ENCODE measurements around the gene SEC14L5.
"Not testable (repeated sequence)": the region's sequence is repeated elsewhere in the genome, so short reads cannot be mapped to it uniquely, and the experiment has no call there.

SEC14L5 gene

DNA sequence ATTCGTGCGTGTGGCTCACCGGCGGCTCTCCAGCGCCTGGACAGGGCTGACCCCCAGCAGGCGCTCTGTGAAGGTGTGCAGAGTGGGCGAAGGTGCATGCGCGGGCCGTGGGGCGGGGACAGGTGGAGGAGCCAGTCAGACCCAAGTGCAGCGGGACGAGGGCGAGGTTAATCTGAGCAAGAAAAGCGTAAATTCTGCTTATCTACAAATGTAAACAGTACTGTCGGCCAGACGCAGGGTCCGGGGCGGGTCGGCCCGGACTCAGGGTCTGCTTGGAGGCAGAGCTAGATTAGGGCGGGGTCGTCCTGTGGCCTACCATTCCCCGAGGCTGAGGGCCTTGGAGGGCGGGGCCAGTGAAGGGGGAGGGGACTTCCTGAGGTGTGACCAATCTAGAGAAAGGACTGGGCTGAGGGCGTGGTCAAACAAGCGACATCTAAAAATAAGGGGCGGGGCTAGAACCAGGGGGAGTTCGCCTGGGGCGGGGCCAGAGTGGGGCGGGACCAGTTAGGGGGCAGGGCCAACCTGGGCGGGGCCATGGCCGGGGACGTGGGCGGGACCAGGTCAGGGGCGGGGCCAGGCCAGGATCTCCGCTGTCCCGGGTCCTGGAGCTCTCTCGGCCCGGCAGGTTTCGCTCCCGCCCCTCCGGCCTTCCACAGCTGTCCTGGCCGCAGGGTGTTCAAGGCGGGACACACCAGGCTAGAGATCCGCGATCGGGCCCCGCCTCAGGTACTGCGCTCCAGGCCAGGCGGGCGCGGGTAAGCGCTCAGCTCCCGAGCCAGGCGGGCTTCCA, at the start of gene SEC14L5:
Gene SEC14L5, plus strand, starts transcription at position 611 of the 790 bp plus-strand sequence. CDS start 994 bp downstream, outside the sequence.
- peak; percentile 90 for DNase-seq

DNA sequence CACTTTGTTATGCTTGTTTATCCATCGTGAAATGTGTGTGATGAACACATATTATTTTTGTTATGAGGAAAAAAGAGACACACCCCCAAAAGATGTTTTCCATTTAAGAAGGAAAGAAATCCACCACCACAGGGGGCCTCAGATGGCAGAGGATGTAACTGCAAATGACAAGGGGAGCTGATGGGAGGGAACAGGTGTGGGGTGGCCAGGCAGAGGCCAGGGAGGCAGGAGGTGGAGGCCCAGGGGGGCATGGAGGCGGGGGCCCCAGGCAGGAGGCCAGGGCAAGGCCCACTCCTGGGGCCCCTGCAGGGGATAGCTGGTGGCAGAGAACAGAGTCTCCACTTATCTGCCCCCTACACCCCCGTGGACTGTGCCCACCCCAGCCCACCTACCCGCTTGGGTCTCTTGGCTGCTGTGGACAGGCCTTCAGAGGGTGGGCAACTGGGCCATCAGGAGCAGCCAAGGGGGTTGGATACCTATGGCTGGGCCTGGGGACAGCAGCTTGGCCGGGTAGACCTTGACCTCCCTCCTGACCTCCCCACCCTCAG, 49.2 kb upstream of the SEC14L5 start:
- no peak for DNase-seq

DNA sequence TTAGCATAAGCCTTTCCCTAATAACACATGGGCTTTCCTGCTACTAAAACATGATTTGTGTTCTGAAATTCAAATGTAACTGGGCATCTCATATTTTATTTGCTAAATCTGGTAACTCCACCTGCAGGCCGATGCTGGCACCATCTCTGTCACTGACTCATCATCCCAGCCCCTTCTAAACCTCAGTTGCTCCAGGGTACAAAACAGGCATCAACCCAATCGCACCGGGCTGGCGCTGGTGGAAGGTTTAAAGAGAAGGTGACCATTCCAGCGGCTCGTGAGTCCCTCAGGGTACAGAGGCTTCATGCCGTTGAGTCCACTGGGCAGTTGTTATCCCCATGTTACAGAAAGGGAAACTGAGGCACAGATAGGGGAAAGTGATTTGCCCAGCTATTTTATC, 48.3 kb upstream of the SEC14L5 start:
- no peak for DNase-seq

DNA sequence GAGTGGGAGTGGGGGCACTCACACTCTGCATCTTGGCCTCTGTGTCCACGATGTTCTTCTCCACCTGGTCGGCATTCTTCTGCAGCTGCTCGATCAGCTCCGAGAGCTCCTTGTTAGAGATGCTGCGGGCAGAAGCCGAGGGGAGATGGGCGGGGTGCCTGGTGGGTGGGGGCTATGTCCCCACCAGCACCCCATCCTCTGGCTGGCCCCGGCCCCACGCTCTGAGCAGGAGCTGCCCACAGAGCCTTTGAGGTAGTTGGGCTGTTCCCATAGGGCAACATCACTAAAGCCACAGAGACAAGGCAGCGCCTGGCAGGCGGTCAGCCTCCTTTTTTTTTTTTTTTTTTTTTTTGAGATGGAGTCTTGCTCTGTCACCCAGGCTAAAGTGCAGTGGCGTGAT, 47.3 kb upstream of the SEC14L5 start:
- DNase-seq, result no peak

DNA sequence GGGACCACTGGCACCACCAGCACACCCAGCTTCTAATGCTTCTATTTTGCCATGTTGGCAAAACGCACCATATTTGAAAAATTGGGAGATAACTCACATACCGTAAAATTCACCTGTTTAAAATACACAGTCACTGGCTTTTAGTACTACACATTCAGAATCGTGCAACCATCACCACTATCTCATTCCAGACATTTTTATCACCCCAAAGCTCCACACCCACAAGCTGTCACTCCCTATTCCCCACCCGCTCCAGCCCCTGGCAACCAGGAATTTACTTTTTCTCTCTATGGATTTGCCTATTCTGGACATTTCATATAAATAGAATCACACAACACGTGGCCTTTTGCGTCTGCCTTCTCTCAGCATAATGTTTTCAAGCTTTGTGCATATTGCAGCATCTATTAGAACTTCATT, 46.2 kb upstream of the SEC14L5 start:
- DNase-seq, result no peak

DNA sequence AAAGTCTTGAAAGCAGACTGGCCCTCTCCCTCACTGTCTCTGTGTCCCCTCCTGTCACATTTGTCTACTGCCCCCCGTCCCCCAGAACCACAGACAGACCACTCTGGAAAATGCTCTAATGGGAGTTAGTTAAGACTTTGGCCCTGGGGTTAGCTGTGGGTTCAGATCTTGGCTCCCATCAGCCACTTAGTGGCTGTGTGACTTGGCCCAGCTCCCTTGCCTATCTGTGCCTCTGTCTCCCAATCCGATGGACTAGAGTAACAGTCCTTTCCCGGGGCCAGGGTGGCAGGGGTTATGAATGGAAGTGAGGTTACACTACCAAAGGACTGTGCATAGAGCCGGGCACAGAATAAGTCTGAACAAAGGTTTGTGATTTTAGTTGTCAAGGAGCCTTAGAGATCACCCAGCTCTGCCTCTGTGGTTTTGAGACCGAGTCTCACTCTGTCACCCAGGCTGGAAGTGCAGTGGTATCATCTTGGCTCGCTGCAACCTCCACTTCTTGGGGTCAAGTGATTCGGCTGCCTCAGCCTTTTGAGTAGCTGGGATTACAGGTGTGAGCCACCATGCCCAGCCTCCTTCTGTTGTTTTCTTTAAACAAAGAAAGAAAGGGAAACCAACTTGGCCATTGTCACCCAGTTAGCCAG, 44.9 kb upstream of the SEC14L5 start:
- no peak for DNase-seq

DNA sequence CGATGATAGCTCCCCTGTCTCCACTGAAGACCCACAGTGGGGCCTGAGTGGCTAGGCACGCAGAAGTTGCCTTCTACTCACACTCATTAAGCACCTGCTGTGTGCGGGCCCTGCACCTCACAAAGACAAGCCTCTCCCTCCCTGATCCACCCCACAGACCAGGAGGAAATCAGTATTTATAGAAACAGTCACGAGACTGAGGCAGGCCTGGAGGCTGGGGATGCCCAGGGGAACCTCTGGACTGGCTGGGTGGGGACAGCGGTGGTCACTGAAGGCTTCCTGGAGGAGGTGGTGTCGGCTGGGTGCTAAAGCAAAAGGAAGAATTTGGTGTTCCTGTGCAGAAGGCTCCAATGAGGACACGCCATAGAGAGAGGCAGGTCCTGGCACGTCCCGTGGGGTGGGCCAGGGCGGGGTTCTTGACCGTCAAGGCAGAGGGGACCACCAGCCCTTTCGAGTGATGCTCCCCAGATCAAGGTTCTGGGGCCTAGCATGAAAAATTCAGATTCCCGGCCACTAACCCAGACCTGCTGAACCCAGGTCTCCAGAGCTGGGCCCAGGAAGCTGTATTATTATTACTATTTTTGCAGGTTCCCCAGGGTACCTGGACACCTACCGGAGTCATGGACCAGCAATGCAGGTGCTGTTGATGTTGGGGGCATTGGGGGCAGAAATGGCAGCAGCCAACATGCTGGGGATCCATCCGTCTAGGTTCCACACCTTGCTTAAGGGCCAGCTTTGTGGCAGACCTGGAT, 44.2 kb upstream of the SEC14L5 start:
- no peak for DNase-seq

DNA sequence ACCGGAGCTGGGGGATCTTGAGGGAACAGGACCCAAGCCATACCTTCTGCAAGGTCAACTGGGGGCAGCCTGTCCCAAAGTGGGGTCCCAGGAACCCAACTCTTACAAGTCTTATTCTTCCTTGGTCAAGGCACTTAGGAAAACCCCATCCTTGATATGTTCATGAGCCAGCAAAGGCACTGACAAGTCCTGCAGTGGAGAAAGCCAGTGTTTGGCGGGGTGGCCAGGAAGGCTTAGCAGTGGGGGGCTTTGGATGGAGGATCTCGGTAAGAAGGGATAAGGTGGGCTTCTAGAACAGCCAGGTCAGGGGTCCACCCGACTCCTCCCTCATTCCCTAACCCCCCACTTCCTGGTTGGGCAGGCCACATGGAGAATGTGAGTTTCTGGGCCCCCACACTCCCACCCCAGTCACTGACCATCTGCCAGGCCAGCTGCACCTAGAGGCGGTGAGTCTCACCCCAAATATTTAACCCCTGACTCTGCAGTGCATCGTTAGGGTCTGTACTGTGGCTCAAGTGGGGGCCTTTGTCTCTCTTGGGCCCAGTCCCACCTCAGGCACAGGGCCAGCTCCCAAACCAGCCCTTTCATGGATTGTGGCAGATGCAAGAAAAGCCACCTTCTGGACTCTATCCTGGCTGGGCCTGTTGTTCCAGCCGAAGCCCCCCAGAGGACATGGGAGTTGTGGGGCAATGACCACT, 43.5 kb upstream of the SEC14L5 start:
- no peak for DNase-seq

DNA sequence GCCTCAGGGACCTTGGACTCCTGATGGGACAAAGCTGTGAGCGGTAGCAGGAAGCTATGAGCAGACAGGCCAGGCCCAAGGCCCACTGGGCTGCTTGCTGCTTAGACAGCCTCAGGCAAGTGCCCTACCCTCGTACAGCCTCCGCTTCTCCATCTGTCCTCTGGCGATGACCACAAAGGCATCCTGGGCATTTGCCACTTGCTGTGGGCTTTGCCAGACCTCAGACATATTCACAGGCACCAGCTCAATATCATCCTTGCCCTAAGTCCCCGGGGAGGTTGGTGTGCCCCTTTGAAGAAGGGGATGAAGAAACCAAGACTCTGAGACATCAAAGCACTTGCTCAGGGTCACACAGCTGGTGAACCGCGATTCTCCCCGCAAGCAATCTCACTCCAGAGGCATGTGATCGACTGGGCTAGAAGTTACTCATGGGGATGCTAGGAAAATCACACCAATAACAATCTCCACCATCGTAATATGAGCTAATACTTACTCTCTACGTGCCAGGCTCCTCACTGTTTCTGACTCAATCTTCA, 42.8 kb upstream of the SEC14L5 start:
- no peak for DNase-seq

DNA sequence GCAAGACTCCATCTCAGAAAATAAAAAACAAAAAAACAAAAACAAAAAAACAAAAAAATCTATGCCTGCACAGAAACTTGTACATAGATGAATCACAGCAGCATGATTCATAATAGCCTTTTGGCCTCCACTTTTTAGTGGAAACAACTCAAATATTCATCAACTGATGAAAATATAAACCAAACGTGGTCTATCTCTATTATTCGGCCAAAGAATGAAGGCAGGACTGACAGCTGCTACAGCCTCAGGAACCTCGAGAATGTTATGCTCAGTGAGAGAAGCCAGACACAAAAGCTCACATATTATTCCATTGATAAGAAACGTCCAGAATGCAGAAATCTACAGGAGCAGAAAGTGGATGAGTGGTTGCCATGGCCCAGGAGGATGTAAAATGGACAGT, 41.0 kb upstream of the SEC14L5 start:
- no peak for DNase-seq

DNA sequence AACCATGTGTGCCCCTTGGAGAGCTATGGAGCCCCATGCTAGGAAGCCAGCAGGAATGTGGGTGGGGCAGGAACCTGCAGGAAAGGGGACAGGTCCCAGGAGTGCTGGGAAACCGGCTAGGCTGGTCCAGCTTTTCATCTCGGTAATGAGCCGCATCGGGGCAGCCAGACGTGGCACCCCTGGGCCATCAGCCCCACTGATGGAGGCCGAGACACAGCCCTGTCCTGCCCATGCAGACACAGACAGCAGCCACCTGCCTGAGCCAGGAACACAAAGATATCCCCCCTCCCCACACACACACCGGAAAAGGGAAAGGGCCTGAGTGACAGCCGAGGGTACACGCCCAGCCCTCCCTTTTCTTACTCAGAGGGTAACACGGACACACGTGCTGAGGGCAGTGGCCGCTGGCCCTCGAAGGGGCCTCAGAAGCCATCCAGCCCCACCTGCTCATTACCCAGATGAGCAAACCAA, 39.3 kb upstream of the SEC14L5 start:
- DNase-seq, result no peak

DNA sequence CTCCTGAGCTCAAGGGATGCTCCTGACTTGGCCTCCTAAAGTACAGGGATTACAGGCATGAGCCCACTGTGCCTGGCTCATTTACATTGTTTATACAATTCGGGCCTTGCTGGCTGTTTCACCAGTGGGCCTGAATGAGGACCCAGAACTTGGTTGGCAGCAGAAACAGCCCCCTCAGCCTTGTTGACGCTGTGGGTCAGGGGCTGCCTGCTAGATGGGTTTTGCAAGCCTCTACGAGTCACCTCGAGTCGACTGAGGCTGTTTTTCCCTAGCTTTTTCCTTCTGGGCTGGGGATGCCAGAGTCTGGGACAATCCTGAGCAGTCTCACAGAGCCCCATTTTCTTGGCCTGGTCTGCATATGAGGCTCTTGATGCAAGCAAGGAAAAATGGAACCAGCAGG, 37.3 kb upstream of the SEC14L5 start:
- no peak for DNase-seq

DNA sequence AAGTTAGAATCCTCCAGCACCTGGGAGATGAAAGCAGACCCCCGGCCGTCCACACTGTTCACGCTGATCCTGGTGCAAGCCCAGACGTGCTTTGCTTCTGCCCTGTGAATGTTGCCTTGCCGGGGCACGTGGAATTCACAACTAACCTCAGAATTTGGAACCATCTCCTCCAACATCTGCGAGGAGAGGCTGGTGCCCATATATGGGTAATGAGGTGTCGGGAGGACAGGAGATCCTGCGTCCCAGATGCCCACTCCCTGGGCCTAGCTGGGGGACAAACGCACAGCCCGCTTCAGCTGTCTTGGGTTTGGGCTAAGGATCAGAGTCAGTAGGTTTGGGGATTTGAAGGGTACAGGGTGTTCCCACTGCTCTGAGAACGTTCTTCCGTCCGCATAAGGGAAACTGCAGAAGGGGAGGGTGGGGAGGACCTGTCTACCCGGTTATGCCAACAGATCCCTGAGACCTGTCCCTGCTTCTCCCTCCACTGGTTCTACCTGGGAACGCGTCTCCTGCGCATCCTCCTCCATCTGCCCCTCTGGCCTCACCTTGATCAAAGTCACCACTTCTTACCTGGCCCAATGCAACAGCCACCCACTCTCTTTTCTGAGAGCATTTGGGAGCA, 35.3 kb upstream of the SEC14L5 start:
- DNase-seq, result no peak

DNA sequence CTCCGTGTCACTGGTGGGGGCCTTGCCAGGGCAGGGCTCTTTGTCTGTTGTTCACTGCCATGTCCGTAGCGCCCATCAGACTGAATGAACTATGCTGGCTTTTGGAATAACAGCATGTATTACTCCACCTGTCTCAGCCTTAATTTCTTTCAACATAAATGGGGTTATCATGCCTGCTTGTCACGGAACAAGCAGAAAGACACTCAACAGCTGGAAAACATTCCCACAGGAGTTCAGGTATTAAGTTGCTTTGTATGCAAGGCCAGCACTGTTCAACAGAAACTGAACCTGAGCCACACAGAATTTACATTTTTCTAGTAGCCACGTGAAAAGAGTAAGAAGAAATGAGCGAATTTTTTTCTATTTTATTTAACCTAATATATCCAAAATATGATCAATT, 34.3 kb upstream of the SEC14L5 start:
- DNase-seq, result no peak

DNA sequence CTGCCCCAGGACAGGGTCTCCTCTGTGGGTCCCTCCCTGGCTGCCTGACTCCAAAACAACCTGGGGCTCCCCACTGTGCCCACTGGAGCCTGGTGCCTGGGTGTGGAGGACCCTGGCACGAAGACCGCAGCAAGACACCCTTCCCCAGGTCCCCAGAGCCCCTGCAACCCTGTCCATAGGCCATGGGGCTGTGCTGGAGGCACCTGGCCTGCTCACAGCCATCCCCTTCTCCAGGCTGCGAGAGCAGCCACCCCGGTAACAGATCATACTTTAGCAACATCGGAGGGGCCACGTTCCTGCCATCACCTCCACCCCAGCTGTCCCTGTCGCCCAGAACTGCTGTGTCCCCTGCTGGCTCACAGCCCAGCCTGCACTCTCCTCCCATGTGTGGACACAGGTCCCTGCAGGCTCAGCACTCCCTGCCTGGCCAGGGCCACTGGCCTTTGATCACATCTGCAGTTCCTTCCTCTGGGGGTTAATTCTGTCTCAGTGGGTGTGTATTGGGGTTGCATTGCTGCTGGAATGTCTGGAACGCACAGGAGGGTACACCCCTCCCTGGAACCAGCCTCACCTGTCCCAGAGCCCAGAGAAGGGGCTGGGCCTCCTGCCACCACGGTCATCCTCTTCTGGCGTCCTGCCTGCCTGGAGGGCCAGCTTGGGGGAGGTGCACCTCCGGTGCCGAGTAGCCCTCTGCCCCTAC, 33.4 kb upstream of the SEC14L5 start:
- DNase-seq, result no peak

DNA sequence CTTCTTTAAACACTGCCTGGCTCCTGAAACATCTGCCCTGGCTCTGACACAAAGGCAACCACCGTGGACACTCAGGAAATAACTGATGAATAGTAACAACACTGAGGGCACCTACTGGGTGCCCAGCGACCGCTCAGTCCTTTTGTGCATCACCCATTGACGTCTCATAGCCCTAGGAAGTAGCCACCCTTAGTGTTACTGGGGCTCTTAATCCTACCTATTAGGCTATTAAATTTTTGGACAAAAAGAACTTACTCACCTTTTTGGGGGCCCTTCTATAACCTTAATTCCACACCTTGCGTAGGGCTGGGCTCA, 32.9 kb upstream of the SEC14L5 start:
- no peak for DNase-seq

DNA sequence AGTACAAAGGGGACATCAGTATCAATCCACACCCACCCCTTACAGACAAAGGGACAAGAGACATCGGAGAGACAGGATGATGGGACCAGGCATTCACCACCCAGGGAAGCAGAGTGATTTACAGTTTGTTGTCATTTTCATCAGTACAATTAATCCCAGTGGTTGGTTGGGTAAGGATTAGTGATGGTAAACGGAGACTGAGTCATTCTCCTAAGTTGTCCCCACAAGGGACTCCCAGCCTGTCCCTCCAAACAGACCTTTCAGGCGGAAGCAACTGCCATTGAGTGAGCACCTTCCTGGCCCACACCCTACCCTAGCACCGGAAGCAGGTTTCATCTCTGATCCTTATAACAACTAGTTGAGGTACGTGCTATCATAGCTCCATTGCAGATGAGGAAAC, 32.3 kb upstream of the SEC14L5 start:
- DNase-seq, result no peak

DNA sequence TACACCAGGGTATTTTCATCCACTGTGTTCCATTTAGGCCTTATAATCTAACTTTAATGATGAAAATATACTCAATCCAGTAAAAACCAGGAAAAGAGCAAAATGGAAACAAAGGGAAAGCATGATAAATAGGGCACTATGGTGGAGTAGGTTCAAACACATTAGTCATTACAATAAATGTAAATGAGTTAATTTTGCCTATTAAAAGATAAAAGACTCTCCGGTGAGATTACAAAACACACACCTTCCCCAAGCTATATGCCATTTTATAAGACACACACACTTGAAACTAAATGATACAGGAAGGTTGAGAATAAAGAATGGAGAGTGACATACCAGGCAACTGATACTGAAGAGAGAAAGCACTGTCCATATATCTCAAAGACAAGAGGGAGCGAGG, 31.2 kb upstream of the SEC14L5 start:
- DNase-seq, result no peak

DNA sequence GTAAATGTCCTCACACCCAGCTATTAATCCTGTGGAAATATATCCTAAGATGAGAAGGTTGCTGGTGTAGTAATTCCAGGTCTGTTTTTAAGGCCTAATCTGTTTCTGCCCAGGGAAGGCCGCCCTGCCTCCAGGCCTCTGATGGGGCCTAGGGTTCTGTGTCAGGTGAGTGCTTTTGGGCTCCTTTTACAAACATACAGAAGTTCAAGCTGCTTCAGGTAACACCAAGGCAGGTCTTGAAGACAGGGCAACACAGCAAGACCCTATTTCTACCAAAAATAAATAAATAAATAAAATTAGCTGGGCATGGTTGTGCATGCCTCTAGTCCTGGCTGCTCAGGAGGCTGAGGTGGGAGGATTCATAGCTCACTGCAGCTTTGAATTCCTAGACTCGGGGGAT, 30.5 kb upstream of the SEC14L5 start:
- no peak for DNase-seq

DNA sequence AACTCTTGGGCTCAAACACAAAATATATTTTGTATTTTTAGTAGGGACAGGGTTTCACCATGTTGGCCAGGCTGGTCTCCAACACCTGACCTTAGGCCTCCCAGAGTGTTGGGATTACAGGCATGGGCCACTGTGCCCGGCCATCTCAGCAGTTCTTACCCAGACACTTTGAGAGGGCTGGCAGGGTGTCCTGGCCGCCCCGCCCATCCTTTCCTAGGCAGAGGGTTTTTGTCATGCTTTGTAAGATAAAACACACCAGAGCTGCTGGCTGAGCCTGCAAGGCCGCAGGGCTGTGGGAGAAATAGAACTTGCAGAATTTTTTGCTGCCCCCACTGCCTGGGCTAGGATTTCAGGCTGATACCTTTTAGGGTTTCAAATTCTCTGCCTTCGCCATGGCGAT, 29.9 kb upstream of the SEC14L5 start:
- no peak for DNase-seq

DNA sequence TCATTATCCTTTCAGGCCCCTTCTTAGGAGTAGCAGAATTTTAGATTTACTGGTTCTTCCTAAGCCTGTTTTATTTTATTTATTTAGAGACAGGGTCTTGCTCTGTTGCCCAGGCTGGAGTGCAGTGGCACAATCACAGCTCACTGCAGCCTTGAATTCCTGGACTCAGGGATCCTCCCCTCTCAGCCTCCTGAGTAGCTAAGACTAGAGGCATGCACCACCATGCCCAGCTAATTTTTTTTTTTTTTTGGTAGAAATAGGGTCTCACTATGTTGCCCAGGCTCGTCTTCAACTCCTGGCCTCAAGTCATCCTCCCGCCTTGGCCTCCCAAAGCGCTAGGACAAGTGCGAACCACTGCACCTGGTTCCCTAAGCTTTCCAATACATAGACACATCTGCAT, 28.5 kb upstream of the SEC14L5 start:
- not testable (repeated sequence) for DNase-seq

DNA sequence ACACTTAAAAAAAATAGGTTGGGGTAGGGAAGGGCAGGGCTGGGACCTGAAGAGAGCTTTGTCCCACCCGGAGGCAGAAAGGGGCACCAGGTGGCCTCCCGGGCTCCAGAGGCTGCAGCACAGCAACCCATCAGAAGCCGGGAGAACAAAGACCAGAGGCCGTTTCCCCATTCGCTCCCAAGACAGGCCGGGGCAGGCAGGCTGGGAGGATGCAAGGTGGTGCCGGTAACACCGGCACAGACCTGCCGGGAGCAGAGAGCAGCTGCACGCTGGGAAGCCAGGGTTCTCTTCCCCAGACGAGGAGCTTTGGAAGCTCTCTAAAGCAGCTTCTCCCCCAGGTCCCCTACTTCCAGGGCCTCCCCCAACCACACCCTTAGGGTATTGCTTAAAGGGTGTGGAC, 26.7 kb upstream of the SEC14L5 start:
- no peak for DNase-seq

All from activated naive CD4-positive, alpha-beta T cell treated with anti-CD3 and anti-CD28 coated beads, Interleukin-2, amount 50 U/mL, for 16 hours (primary cell).